Activated CD8-positive, alpha-beta memory T cell treated with anti-CD3 and anti-CD28 coated beads, Interleukin-2, amount 50 U/mL, for 1 hour (primary cell): ENCODE measurements around the gene OR2B3.
"Not testable (repeated sequence)": the region's sequence is repeated elsewhere in the genome, so short reads cannot be mapped to it uniquely, and the experiment has no call there.

Experiments used
- DNase-seq: peaks from one replicate; pipeline ENCODE4 v3.0.0-alpha.2; 2020; ENCODE audit errors: extremely low read depth

The OR2B3 gene, protein sequence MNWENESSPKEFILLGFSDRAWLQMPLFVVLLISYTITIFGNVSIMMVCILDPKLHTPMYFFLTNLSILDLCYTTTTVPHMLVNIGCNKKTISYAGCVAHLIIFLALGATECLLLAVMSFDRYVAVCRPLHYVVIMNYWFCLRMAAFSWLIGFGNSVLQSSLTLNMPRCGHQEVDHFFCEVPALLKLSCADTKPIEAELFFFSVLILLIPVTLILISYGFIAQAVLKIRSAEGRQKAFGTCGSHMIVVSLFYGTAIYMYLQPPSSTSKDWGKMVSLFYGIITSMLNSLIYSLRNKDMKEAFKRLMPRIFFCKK

GRCh38 chr6:29087213-29087612 is at the start of gene OR2B3:
TSS of gene OR2B3 (minus strand) at chr6:29087313. CDS start at chr6:29087248, 65 bp downstream.
- DNase-seq = no peak

GRCh38 chr6:29131691-29132090 is 44.6 kb upstream of the OR2B3 start:
- DNase-seq = no peak

- DNase-seq = no peak
These were observed 43.5 kb upstream of the OR2B3 start for GRCh38 chr6:29130644-29131043.

DNA sequence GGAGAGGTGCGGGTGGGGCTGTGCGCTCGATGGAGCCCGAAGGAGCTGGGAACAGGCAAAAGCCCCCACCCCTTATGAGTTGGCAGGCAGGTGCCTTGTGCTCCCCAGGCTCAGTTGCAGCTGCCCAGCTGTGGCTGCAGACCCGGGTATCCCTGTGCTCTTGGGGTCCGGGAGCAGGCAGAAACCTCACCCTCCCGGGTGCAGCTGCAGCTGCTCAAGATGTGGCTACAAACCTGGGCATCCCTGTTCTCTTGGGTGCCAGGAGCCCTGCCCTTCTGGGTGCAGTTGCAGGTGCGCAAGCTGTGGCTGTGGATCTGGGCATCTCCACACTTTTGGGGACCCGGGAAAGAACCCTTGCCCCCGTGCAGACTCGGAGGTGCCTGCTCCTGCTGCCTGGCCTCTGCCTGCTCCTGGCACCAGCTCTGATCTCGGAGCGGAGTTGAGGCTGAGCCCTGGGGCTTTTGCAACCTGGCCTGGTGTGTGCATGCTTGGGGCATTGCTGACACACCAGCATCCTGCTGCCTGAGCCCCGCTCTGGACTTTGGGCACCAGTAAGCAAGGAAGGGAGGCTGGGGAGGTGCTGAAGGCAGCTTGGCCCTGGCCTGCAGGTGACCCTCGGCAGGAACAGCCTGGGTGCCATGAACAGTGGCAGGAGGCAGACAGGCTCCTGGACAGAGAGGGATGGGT is 42.4 kb upstream of the OR2B3 start:
- DNase-seq = no peak

DNA sequence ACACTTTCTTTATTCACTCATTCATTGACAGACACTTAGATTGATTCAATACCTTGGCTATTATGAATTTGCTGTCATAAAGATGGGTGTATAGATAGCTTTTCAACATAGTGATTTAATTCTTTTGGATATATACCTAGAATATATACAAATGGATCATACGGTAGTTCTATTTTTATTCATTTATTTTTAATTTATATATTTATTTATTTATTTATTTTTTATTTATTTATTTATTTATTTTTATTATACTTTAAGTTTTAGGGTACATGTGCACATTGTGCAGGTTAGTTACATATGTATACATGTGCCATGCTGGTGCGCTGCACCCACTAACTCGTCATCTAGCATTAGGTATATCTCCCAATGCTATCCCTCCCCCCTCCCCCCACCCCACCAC is 27.9 kb upstream of the OR2B3 start:
- DNase-seq = not testable (repeated sequence)

- DNase-seq = no peak
These were observed 25.0 kb upstream of the OR2B3 start for GRCh38 chr6:29112135-29112534.

DNA sequence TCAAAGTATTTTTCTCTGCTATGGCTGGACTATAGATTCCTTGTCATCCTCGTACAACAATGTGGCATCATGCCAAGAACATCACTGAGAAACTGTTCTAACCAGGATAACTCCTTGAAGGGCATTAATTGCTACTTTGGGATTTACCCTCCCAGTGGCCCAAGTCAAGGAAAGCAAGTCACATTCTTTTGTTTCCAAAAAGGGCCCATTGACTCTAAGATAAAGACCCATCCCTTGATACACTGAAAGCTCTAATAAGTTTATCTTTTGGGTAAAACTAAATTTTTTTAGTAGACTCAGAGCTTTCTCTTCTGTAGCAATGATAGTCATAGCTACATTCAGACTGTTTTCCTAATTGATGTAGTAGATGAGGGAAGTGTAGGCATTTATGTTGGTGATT is 20.6 kb upstream of the OR2B3 start, which contains the start of gene OR2J3:
OR2J3 (plus strand) TSS at position 301 of the 400 bp plus-strand sequence. CDS start 3,833 bp downstream, outside the sequence.
- DNase-seq = no peak

- DNase-seq = no peak
These were observed 12.1 kb upstream of the OR2B3 start, which contains the start of gene OR2J1 for GRCh38 chr6:29099190-29099589. TSS of gene OR2J1 (plus strand) at chr6:29099490. CDS start at chr6:29100943, 1,453 bp downstream.

DNA sequence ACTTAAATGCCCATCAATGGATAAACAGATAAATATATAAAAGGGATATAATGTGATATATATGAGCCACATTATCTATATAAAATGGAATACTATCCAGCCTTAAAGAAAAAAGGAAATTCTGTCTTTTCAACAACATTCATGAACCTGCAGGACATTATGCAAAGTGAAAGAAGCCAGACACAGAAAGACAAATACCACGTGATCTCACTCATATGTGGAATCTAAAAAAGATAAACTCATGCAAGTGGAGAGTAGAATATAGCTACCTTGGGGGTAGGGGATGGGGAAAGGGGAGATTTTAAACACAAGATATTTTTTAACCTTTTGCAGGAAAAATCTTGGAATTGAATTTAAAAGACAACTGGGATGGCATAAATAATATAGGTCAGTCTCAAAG is 10.7 kb upstream of the OR2B3 start:
- DNase-seq = no peak

GRCh38 chr6:29092957-29093356 is 5.8 kb upstream of the OR2B3 start:
- DNase-seq = no peak

GRCh38 chr6:29082457-29082856 is 4.7 kb downstream of the OR2B3 start:
- no peak for DNase-seq

DNA sequence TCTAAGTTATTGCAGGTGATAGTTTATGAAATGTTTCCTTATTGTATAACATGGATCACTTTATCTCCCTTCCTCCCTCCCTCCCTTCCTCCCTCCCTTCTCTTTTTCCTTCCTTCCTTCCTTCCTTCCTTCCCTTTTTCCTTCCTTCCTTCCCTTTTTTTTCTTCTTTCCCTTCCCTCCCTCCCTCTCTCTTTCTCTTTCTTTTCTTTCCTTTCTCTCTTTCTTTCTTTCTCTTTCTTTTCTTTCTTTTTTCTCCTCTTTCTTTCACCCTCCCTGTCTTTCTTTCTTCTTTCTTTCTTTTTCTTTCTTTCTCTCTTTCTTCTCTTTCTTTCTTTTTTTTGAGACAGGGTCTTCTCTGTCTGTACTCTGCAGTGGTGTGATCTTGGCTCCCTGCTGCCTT is 5.8 kb downstream of the OR2B3 start:
- no peak for DNase-seq

- DNase-seq = no peak
These were observed 7.9 kb downstream of the OR2B3 start for GRCh38 chr6:29079203-29079602.

- no peak for DNase-seq
These were observed 15.0 kb downstream of the OR2B3 start for GRCh38 chr6:29071831-29072723.

DNA sequence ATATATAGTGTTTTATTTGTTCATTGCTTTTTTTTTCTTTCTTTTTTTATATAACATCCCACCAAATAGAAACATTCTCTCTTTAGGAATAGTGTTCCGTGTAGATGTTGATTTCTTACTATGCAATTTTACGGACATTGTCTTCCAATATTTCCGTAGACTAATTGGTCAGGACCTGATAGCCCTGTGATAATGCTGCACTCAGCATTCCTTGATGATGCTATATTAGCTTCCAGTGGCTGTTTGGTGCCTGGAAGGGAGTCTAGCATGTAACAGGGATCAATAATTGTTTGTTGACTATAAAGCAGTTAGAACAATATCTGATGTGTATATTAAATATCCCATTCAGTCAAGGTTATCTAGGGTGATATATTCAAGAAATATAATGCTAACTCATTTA is 35.4 kb downstream of the OR2B3 start:
- DNase-seq = no peak

GRCh38 chr6:29045075-29045474 is 42.0 kb downstream of the OR2B3 start, which contains the start of gene OR2W1:
TSS of gene OR2W1 (minus strand) at chr6:29045175. CDS start at chr6:29045175, 0 bp downstream.
- DNase-seq = no peak
